GM18508 (cell line): ENCODE data around the gene OR4X1.
"Not testable (repeated sequence)": the region's sequence is repeated elsewhere in the genome, so short reads cannot be mapped to it uniquely, and the experiment has no call there.

Experiments used
- ATAC-seq: cut with Tn5 transposase; IDR thresholded peaks from one replicate; pipeline ENCODE4 v1.9.1; 2021; ENCODE audit warnings: moderate number of reproducible peaks; ENCODE audit not compliant: insufficient read depth, unreplicated experiment

OR4X1 gene

GRCh38 chr11:48263423-48263911 lies at the start of gene OR4X1:
Gene OR4X1 (plus strand): TSS chr11:48263861. CDS start chr11:48263861, 0 bp downstream.
- ATAC-seq = no peak

- no peak for ATAC-seq
Observed at GRCh38 chr11:48216510-48216909, 47.2 kb upstream of the OR4X1 start, which contains the start of gene OR4B1. Gene OR4B1 (plus strand): TSS chr11:48216810. CDS start chr11:48216810, 0 bp downstream.

GRCh38 chr11:48228761-48229160 lies 34.9 kb upstream of the OR4X1 start:
- no peak for ATAC-seq

- not testable (repeated sequence) for ATAC-seq
Observed at GRCh38 chr11:48230057-48230456, 33.6 kb upstream of the OR4X1 start.

- no peak for ATAC-seq
Observed at GRCh38 chr11:48237727-48238126, 25.9 kb upstream of the OR4X1 start.

- no peak for ATAC-seq
Observed at GRCh38 chr11:48242501-48242900, 21.2 kb upstream of the OR4X1 start.

- no peak for ATAC-seq
Observed at GRCh38 chr11:48244804-48245203, 18.9 kb upstream of the OR4X1 start, which contains the start of gene OR4X2. Gene OR4X2 (plus strand): TSS chr11:48245104. CDS start chr11:48245104, 0 bp downstream.

- ATAC-seq = no peak
Observed at GRCh38 chr11:48248902-48249301, 14.8 kb upstream of the OR4X1 start.

GRCh38 chr11:48261600-48261999 lies 2.1 kb upstream of the OR4X1 start:
- no peak for ATAC-seq

- ATAC-seq = no peak
Observed at GRCh38 chr11:48270621-48271020, 7.0 kb downstream of the OR4X1 start.

GRCh38 chr11:48272606-48273005 lies 8.9 kb downstream of the OR4X1 start:
- ATAC-seq = no peak

GRCh38 chr11:48305923-48306322 lies 42.3 kb downstream of the OR4X1 start, which contains the start of gene OR4S1:
Gene OR4S1 (plus strand): TSS chr11:48306223. CDS start chr11:48306223, 0 bp downstream.
- no peak for ATAC-seq

GRCh38 chr11:48307760-48308386 lies 44.2 kb downstream of the OR4X1 start:
- ATAC-seq = no peak

- ATAC-seq = not testable (repeated sequence)
Observed at GRCh38 chr11:48313590-48313989, 49.9 kb downstream of the OR4X1 start.
